ENCODE data around the gene TBC1D16.

TBC1D16 gene, protein sequence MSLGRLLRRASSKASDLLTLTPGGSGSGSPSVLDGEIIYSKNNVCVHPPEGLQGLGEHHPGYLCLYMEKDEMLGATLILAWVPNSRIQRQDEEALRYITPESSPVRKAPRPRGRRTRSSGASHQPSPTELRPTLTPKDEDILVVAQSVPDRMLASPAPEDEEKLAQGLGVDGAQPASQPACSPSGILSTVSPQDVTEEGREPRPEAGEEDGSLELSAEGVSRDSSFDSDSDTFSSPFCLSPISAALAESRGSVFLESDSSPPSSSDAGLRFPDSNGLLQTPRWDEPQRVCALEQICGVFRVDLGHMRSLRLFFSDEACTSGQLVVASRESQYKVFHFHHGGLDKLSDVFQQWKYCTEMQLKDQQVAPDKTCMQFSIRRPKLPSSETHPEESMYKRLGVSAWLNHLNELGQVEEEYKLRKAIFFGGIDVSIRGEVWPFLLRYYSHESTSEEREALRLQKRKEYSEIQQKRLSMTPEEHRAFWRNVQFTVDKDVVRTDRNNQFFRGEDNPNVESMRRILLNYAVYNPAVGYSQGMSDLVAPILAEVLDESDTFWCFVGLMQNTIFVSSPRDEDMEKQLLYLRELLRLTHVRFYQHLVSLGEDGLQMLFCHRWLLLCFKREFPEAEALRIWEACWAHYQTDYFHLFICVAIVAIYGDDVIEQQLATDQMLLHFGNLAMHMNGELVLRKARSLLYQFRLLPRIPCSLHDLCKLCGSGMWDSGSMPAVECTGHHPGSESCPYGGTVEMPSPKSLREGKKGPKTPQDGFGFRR

GRCh38 chr17:80035687-80035936 lies at the start of gene TBC1D16:
TBC1D16 (minus strand) TSS chr17:80035872; CDS start chr17:80013547, 22,325 bp downstream.
- DNase-seq (ENCODE audit: low read depth) = no peak

- no peak for DNase-seq (ENCODE audit: low read depth)
Measured at GRCh38 chr17:80084773-80085172, 49.1 kb upstream of the TBC1D16 start.

- no peak for DNase-seq (ENCODE audit: low read depth)
Measured at GRCh38 chr17:80083136-80083661, 47.5 kb upstream of the TBC1D16 start.

GRCh38 chr17:80082403-80083135 lies 46.9 kb upstream of the TBC1D16 start:
- peak; percentile 51 for DNase-seq (ENCODE audit: low read depth)

- DNase-seq (ENCODE audit: low read depth) = no peak
Measured at GRCh38 chr17:80081596-80081995, 45.9 kb upstream of the TBC1D16 start.

DNA sequence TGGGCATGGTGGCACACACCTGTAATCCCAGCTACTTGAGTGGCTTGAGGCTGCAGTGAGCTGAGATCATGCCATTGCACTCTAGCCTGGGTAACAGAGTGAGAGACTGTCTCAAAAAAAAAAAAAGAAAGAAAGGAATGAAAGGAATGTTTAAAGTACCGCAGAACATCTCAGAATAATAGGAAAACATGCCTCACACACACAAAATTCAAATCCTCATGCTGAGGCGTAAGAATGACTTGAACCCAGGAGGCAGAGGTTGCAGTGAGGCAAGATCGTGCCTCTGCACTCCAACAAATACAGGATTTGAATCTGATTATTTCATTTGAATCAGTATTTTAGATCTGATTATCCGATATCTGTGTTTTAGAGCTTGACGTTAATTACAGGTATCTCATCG lies 44.4 kb upstream of the TBC1D16 start:
- DNase-seq (ENCODE audit: low read depth) = no peak

GRCh38 chr17:80072410-80072809 lies 36.7 kb upstream of the TBC1D16 start:
- no peak for DNase-seq (ENCODE audit: low read depth)

- DNase-seq (ENCODE audit: low read depth) = no peak
Measured at GRCh38 chr17:80071116-80071841, 35.6 kb upstream of the TBC1D16 start.

GRCh38 chr17:80070375-80071115 lies 34.9 kb upstream of the TBC1D16 start:
- no peak for DNase-seq (ENCODE audit: low read depth)

- DNase-seq (ENCODE audit: low read depth) = no peak
Measured at GRCh38 chr17:80068301-80069222, 32.9 kb upstream of the TBC1D16 start.

DNA sequence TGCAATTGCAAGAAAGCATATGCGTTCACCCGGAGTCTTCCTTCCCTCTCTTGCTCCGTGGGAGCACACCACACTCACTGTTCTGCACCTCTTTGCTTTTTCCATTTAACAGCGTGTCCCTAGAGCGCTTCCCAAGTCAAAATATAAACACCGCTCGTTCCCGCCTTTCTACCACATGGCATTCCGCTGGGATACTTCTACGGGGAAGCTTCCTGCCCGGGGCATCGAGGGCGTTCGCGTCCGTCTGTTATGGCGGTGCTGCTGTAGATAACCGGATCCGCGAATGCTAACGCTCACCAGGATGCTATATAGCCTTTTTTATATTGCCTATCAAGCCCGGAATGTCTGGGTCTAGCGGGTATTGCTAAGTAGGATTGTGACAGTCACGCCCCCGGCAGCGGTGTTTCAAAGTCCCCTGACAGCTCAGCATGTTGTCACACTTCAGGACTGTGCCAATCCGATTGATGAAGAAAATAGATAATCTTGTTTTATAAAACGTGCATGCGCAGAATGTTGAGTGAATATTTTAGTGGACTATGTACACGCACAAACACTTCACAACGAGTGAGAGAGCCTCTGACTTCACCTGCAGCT lies 31.8 kb upstream of the TBC1D16 start:
- no peak for DNase-seq (ENCODE audit: low read depth)

DNA sequence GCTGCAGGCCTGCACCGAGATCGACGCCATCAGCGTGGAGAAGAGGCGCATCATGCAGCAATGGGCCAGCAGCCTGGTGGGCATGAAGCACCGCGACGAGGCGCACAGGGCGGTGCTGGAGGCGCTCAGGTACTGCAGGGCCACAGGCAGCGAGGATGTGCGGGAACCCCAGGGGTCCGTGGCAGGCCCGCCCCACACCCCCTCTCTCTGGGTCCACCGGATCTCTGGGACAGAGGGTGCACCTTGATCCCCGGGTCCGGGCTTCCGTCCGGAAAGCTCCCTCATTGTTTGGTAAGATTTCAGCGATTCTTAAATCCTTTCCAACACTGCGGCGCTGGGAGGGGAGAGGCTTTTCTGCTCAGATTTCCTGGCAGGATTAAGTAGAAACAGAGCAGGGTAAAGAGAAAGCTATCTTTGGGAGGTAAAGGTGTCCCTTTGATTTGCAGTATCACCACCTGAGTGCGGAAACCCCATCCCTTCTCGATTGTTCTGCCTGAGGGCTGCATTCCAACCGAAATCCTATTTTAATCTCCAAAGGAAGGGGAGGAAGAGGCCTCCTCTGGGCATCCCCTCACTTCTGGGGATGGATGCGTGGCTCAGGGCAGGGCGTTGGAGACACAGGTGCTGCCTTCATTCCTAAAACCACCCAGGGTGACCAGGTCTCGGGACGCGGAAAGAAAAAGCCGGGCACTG lies 30.0 kb upstream of the TBC1D16 start:
- DNase-seq (ENCODE audit: low read depth) = no peak

DNA sequence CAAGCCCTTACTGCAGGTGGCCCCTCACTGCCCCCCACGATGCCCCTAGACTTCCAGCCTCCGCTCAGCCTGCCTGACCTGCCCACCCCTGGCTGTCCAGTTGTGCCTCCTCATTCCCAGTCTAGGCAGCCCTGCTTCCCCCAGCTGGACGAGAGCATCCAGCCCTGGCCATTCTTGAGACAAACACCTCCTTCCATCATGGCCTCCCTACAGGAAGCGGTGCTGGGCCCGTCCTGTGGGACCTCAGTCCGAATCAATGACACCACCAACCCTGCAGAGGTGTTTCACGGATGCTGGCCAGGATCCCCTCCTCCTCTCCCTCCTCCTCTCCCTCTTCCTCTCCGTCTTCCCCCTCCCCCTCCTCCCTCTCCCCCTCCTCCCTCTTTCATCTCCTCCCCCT lies 29.0 kb upstream of the TBC1D16 start:
- DNase-seq (ENCODE audit: low read depth) = no peak

DNA sequence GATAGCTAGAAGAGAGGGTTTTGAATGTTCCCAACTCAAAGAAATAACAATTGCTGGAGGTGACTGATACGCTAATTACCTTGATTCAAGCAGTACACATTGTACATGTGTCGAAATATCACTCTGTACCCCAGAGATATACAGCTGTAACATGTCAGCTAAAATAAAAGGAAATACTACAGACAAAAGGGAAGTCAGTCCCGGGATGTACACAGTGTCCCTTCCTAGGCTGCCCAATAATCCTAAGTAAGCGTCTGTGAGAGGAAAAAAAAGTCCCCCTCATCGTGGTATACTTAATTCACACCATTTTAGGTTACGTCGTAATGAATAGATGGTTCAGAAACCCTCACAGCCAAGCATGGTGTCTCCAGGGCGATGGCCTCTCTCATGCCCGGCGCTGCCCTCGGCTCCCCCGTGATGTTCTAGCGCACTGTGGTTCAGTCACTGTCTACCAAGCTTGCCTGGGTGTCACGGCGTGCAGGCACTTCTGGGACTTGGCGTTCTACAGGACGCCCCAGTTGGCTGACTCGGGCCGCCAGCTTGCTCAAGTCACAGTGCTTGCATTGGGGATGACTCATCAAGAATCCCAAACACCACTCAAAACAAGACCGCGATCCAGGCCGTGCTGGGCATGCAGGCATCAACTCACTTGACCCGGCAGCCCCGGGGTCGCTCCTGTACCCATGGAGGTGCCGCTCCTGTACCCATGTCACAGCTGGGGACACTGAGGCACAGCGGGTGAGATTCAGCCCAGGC lies 28.3 kb upstream of the TBC1D16 start:
- no peak for DNase-seq (ENCODE audit: low read depth)

GRCh38 chr17:80061421-80061820 lies 25.7 kb upstream of the TBC1D16 start:
- DNase-seq (ENCODE audit: low read depth) = no peak

DNA sequence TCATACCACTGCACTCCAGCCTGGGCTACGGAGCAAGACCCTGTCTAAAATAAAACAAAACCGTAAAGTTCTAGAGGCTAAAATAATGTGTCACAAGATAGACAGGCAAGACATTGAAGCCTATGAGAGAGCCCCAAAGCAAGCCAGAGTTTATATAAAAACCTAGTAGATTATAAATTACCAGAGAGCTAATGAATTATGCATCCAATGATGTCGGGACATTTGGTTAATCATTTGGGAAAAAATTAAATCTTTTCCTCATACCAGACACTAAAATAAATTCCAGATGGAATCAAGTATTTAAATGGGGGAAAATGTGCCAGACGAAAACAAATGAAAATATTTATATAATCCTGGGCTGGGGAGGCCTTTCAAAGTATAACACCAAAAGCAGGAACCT lies 25.0 kb upstream of the TBC1D16 start:
- DNase-seq (ENCODE audit: low read depth) = no peak

- DNase-seq (ENCODE audit: low read depth) = no peak
Measured at GRCh38 chr17:80058311-80058955, 22.8 kb upstream of the TBC1D16 start.

- no peak for DNase-seq (ENCODE audit: low read depth)
Measured at GRCh38 chr17:80055597-80055996, 19.9 kb upstream of the TBC1D16 start.
